Activated CD8-positive, alpha-beta memory T cell treated with anti-CD3 and anti-CD28 coated beads, Interleukin-2, amount 50 U/mL, for 24 hours (primary cell): ENCODE data around the gene VTA1.
A peak's percentile ranks its signal among the peaks of the same experiment; 100 is the strongest.
"Not testable (repeated sequence)": the region's sequence is repeated elsewhere in the genome, so short reads cannot be mapped to it uniquely, and the experiment has no call there.

Source experiments
- DNase-seq: peaks from one replicate; pipeline ENCODE4 v3.0.0-alpha.2; 2020; ENCODE audit errors: extremely low read depth

Gene VTA1, protein sequence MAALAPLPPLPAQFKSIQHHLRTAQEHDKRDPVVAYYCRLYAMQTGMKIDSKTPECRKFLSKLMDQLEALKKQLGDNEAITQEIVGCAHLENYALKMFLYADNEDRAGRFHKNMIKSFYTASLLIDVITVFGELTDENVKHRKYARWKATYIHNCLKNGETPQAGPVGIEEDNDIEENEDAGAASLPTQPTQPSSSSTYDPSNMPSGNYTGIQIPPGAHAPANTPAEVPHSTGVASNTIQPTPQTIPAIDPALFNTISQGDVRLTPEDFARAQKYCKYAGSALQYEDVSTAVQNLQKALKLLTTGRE

DNA sequence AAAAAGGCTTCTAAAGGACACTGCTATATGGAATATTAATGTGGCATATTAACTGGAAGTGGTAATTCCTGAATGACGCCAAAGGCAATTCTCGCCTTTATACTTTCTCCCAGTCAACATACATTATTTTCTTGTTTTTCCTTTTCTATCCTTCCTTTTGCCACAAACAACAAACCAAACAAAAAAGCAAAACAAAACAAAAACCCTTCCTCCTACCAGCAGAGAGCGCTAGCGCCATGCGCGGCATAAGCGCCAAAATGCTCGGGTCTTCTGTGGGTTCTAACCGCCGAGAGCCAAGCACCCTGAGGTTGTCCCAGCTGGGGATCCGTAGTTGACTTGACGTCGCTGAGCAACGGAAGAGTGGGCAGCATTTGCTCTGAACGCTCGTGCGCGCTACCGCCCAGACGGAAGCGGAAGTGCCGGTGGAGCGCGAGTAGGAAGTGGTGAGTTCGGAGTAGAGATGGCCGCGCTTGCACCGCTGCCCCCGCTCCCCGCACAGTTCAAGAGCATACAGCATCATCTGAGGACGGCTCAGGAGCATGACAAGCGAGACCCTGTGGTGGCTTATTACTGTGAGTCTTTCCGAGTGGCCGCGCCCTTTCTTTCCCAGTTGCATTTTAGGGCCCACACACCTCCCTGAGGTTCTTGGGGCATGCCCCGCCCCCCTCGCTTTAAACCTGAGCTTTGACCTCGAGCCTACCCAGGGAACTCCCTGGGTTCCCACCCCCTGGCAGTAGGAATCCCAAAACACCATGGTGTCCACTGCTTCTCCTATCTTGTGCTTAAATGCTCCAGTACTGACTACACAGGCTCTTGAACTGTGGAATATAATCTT is at the start of gene VTA1, which contains the start of gene NMBR:
TSS of gene VTA1 (plus strand) at position 436 of the 835 bp plus-strand sequence. CDS start at position 461, 25 bp downstream.
TSS of gene NMBR (minus strand) at position 295 of the 835 bp plus-strand sequence. CDS start 58,464 bp downstream, outside the sequence.
- DNase-seq, result peak; percentile 95

DNA sequence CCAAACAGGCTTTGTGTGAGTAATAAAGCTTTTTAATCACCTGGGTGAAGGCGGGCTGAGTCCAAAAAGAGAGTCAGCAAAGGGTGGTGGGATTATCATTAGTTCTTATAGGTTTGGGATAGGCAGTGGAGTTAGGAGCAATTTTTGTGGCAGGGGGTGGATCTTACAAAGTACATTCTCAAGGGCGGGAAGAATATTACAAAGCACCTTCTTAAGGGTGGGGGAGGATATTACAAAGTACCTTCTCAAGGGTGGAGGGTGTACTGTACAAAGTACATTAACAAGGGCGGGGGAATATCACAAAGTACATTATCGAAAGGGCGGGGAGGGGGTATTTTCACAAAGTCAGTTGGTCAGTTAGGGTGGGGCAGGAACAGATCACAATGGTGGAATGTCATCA is 42.2 kb upstream of the VTA1 start:
- DNase-seq, result not testable (repeated sequence)

DNA sequence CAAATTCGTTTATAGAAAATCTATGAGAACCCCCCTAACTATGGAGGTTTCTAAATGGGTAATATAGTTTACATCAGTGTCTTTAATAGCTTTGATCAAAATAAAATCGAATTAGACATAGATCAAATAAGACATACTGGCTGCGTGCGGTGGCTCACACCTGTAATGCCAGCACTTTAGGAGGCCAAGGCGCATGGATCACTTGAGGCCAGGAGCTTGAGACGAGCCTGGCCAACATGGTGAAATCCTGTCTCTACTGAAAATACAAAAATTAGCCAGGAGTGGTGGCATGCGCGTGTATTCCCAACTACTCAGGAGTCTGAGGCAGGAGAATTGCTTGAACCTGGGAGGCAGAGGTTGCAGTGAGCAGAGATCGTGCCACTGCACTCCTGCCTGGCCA is 36.2 kb upstream of the VTA1 start:
- DNase-seq, result not testable (repeated sequence)

DNA sequence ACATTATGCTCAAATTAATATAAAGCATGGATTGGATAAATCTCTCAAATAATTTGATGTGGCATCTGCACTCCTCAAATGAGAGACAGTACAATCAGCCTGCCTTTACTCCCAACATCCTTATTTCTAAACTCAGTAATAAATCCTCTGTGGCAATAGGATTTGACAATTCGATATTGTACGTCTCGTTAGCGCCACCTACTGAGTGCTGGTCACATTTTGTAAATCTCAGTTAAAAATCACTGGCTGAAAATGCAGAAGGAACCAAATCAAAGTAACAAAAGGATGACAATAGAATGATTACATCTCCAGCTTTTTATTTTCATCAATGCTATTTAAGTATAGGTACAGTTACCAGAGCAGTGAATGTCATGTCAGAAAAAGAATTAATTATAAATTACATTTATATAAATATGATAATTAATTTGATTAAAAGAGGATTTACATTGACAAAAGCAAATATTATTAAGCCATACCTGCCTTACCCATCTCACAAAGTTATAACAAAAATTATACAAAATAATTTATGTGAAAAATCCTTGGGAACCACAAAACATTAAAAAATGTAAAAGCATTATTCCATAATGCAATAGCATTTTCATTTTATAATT is 34.5 kb upstream of the VTA1 start:
- peak; percentile 44 for DNase-seq

DNA sequence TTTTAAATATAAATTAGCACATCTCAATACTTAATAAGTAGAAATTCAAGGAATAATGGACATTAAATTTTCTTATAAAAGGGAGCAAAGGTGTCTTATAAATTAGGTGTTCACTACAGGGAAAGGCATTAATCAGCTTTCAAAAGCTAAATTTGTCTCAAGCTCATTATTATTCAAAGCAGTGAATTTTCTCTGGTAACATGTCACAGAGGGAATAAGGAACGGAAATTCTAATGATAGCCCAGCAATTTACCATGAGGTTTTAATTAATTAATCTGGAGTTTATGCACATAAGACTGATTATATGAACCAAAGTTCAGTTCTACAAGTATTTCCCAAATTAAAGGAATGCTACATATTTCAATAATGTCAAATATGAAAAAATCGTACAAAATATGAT is 29.7 kb upstream of the VTA1 start:
- DNase-seq, result no peak

DNA sequence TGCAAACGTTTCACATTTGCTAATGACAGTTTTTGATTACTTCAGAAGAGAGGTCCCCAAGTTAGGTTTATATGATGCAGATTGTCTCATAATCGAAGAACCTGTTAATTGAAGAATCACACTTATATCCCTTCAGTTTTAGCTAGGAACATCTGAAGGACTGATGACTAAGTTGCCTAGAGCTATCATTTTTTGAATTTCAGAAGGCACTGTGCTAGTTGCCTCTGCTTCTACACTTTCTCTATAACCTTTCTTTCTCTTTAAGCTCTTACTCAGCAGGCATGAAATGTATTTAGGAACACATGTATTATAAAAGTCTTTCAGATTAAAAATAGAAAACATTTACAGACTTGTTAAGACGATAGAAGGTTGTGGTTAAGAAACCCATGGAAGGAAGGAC is 28.7 kb upstream of the VTA1 start:
- no peak for DNase-seq

DNA sequence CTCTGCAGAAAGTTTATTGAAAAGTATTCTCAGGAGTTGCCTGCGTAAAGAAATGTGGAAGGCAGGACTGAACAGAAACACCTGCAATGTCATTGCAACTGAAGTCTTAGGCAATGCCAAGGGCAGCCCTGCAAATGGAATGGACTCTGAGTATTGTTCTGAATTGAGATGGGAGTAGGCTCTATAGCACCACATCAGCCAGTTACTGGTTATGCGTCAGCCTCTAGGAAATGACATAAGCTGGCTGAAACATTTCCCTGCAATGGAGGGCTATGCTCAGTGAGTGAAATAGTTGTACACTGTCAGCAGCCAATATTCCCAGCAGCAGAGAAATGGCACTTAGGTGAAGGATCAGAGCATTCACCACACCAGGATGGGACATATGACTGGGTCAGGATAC is 28.1 kb upstream of the VTA1 start:
- no peak for DNase-seq

DNA sequence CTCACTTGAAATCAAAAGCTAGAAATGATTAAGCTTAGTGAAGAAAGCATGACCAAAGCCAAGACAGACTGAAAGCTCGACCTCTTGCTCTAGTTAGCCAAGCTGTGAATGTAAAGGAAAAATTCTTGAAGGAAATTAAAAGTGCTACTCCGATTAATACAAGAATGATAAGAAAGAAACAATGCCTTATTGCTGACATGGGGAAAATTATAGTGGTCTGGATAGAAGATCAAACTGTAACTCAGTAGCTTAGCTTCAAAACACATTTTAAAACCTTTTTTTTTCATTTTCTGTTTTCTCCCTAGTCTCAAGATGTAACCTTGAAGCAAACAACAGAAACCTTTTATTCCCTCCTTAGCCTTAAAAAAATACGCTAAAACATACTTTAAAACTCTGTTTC is 25.7 kb upstream of the VTA1 start:
- DNase-seq, result no peak

DNA sequence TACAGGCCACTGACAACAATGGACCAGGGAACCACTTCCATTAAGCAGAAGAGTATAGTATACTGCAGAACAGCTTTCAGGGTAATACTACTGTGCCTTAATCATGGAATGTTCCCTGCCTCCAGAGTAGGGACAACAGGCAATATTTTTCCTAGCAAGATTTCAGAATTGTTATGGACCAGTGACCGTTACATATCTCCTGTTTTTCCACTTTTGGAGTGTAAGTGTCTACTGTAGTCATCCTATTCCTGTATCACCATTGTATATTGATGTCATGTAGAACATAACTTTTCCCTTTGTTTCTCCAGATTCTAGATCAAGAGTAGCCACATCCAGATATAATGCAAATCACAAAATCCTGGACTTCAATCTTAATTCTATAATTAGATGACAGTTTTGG is 16.2 kb upstream of the VTA1 start:
- no peak for DNase-seq

DNA sequence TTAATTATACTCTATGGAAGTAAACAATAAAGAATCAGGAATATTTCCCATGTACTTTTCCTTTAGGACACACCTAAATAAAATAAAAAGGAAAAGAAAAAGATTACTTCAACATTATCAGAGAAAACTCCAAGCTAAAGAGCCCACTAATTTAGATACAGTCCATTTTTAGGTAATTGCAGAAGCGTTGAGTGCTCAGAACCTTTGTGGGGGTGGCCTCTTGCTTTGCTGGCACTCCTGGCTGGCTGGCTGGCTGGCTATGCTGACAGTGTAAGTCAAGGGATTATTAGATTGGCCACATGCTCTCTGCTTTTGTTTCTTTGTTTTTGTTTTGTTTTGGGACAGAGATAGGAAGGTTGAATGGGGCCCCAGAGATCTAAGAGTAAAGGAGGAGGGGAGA is 14.4 kb upstream of the VTA1 start, which contains the start of gene GJE1:
TSS of gene GJE1 (plus strand) at position 301 of the 400 bp plus-strand sequence. CDS start 234 bp downstream, outside the sequence.
- no peak for DNase-seq

DNA sequence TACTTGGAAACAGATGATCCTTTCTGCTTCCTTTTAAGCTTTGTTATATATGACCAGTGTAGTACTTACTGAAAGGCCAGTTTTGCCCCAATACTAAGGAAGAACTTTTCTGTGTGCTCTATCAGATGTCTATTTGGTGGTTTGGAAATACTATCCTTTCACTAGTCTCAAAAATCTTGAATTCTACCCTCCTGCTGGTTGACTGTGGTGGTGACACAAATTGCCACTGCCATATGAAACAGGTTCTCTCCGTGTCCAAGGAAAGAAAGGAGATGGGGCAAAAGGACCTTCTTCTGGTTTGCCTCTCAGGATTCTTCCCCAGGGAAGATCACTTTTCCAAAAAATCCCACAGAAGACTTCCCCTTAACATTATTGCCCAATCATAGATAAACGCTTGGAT is 8.2 kb upstream of the VTA1 start:
- DNase-seq, result no peak

DNA sequence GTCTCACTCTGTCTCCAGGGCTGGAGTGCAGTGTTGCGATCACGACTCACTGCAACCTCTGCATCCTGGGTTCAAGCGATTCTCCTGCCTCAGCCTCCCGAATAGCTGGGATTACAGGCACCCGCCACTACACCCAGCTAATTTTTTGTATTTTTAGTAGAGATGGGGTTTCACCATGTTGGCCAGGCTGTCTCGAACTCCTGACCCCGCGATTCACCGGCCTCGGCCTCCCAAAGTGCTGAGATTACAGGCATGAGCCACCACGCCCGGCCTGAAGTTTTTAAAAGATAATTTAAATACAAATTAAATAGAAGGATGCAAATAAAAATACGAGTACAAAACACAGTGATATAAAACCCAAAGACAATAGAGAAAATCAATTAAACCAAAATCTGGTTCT is 5.5 kb upstream of the VTA1 start:
- not testable (repeated sequence) for DNase-seq

DNA sequence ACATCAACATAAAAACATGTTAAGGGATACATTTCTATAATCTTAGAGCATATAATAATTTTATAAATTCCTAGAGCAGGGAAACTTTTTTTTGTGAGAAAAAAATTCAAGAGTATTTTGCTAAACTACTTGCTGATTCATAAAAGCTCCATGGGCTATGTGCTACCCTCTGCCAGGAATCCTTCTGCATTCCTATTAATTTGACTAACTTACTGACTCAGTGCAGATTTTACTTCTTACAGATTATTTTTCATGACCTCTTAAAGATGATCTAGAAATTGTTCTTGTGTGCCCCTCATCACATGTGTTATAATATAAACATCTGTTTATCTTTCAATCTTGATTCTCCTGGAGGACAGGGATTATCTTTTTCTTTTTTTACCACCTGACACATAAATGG is 5.7 kb downstream of the VTA1 start:
- no peak for DNase-seq

DNA sequence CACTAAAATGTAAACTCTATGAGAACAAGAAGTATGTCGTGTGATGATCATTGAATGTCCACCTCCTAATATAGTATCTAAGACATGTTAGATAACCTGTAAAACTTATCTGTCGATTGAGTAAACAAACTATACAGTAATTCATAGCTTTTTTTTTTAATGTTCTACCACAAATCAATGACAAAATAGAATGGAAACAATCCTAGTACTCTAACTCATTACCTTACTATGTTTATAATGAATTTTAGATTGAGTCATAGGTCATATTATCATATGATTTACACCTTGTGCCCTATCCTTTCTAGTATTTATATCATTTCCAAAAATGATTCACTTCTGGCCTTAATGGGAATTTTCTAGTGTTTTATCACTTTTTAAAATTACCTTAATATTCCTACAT is 6.1 kb downstream of the VTA1 start:
- DNase-seq, result no peak

DNA sequence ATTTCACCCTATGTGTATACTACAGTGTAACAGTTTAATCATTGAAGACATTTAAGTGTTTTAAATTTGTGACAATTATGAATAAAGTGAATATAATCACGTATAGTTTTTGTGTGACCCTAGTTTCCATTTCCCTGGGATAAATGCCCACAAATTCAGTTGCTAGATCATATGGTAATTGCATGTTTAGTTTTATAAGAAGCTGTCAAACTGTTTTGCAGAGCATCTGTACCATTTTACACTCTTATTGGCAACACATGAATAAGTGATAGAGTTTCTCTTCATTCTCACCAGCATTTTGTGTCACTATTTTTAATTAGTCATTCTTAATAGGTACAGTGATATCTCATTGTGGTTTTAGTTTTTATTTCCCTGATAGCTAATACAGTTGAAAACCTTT is 7.3 kb downstream of the VTA1 start:
- no peak for DNase-seq

DNA sequence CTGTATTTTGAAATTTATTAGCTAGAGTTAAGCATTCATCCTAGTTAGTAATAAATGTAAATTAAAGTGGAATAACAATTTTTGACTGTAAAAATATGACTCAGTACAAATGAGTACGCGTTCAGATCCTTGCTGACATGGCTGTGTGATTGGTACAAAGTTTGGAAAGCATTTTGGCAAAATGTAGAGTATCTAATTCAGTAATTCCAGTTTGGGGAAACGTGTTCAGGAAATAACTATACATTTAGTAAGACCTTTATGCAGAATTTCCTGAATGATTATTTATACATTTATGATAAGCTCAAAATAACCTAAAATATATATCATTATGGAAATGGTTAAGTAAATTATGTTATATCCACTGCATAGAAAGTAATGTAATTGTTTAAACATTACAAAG is 8.0 kb downstream of the VTA1 start:
- DNase-seq, result no peak

DNA sequence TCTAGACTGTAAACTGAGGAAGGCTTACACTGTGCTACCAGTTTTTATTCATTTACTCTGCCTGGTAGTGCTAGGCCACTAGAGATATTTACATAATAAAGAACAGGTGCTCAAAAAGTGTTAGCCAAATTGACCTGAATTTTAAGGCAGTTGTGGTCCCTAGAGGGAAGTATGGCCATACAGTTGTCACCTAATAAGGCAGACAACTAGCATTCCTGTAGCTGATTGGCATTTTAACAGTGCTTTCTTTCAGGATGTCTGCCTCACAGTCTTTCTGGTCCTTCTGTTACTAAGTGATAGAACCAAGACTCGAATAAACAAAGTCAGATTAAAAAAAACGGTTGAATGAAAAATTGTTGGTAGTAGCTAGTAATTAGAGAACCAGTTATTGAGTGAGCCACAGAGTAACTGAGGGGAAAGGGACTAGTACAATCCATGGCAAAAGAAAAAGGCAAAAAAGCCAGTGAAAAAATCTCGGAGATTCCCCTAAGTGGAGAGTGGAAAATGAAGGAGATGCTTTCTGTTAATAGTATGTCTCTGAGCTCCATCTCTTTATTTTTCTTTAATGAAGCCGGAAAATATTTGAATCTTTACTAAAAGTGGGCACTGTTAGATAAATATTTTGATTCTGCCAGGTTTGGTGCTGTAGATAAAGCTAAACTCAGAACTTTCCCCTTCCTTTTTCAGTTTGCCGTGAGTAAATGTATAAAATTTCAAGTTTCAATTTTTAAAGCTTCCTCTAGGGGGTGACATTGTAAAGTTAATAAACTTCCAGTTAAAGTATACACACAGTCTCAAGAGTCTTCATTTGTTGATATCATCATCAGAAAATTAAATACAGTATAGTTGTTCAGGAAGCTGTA is 9.1 kb downstream of the VTA1 start:
- DNase-seq, result no peak

DNA sequence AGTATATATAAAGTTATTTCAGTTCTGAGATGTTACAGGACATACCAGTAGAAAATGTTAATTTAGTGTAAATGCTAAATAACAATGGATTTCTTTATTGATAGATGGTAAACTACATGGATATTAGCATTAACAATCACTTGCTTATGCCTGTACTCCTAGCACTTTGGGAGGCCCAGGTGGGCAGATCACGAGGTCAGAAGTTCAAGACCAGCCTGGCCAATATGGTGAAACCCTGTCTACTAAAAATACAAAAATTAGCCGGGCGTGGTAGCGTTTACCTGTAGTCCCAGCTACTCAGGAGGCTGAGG is 9.7 kb downstream of the VTA1 start:
- not testable (repeated sequence) for DNase-seq

DNA sequence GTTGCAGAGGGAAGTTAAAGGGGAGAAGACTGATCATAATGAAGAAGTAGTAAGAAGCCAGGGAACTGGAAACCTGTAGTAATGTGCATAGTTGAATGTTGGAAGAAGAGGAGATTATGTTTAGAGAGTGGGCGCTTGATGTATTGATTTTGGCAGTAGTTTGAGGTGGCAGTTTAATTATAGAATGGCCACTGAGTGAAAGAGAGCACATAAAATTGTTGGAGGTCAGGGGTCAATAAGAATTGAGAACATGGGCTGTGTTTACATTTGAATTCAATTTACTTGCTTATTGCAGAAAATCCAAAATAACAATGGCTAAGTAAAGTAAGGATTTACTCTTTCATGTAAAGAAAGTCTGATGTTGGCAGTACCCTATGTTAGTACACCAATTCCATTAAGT is 15.7 kb downstream of the VTA1 start:
- DNase-seq, result no peak

DNA sequence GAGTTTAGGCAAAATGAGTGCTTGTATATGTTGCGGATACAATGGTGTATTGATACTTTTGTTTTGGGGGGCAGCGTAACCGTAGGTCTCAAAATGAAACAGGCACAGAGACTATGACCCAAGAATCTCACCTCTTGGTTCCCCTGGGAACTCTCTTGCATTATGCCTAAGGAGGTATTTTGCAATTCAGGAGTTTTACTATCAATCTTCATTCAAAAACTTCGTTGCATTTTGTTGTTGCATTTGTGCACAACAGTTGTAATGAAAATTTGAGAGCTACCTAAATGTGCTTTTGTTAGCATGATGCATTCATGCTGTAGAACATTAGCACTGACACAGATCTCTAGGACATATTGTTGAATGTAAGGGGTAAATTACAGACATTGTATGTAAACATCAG is 18.2 kb downstream of the VTA1 start:
- no peak for DNase-seq

DNA sequence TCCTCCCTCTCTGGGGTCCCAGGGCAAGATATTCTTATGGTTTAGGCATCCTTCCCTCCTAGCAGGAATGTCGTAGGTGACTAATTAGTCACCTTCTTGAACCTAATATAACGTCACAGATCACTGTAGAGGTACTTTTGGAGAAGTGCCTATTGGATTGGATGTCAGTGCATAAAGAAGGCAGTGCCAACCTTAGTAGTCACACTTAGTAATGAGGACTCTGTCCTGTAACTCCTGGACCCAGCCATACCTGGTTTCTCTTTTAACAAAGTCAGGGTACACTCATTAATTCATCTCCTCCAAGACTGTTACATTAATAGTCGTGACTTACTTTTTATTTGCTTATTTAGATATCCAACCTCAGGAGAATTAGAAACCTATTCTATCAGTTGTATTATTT is 20.0 kb downstream of the VTA1 start:
- no peak for DNase-seq

DNA sequence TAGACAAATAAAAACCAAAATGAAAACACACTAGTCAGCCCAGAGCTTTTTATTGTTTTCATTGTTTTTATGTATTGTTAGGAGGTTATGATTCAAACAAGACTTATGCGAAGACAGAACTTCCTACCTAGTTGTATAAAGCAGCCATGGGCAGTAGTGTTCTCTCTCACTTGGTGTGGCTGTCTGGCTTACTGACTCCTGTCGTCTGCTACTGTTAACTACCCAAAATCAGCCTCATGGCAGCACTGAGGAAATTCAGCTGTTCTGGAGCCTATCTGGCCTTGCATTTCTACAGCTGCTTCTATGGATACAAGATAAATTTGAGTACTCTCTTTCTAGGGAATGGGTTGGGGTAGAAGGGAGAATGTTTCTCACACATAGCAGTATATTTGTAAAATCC is 20.4 kb downstream of the VTA1 start:
- no peak for DNase-seq
